GM12873 (cell line): ENCODE results near the gene CXCL12.

Experiments used
- CTCF ChIP-seq: IDR thresholded peaks from 2 replicates; pipeline ENCODE4 v1.5.1; 2012; ENCODE audit warnings: low read depth, mild to moderate bottlenecking, moderate library complexity, low read length, control low read depth; ENCODE audit not compliant: insufficient read depth; ENCODE audit errors: missing control alignments

CXCL12 gene

DNA sequence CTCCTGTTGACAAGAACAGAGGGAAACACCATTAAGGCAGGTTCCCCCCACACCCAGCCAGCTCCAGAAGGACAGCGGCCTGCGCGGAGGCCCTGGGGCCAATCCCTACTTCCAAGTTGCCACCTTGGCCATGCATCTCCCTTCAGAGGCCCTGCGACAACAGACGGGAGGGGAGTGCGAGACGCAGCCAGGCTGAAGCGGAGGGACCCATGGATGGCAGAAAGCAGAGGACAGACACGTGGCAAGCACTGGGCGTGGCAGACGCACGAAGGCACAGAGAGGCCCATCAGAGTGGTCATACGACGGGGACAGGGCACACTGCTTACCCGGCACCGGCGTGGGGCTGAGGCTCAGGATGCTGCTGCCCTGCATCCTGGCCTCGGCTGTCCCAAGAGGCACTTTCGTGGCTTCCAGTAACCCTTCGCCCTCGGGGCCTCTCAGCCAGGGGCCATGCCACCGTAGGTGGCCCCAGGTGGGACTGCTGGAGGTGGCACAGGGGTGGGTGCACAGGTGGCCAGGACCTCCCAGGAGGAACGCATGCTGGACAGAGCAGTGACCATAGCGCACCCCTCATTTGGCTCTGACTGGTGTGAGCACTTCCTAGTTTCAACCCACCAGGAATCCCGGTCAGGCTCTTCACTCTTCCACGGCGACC, 11.4 kb downstream of the CXCL12 start:
- TF ChIP-seq CTCF, result no peak

GRCh38 chr10:44372181-44372580, 12.7 kb downstream of the CXCL12 start:
- no peak for TF ChIP-seq CTCF

DNA sequence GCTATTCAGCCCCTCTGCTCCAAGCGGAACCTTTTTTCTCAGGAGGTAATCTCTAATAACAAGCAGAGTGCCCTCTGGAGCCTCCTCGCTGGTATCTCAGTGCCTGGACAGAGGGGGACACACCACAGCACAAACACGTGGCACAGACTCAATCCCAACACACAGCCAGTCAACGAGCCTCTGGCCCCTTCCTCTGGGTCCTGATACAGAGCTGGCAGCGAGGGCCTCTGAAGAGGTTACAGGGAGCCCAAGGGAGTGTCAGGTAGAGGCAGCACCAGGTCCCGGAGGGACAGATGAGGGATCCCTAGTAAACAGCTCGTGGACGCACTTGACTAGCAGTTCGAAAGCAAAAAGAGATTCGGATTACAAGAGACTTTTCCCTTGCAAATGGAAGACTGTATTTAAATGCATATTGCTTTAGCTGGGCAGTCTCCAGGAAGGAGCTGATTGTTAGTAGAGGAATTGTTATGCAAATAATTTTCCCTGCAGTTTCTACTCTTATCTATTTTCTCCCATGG, 14.1 kb downstream of the CXCL12 start:
- no peak for TF ChIP-seq CTCF

GRCh38 chr10:44369854-44370253, 15.0 kb downstream of the CXCL12 start:
- no peak for TF ChIP-seq CTCF

- no peak for TF ChIP-seq CTCF
Measured at GRCh38 chr10:44369296-44369695, 15.6 kb downstream of the CXCL12 start.

- TF ChIP-seq CTCF, result no peak
Measured at GRCh38 chr10:44368637-44369036, 16.3 kb downstream of the CXCL12 start.

GRCh38 chr10:44366941-44367630, 17.8 kb downstream of the CXCL12 start:
- no peak for TF ChIP-seq CTCF
